ENCODE results near the gene ARFGEF3. TPM values are rescaled to one million over a fixed set of nuclear protein-coding genes. Genes with fewer than 3 reads are reported as not detected.

Gene ARFGEF3
- total RNA-seq, 1 experiment from 2014 or later: 7.8 TPM

GRCh38 chr6:138377844-138378243 lies 216.1 kb downstream of the ARFGEF3 start, which contains the start of gene SMIM28:
Gene SMIM28 (plus strand): TSS chr6:138377905. CDS start chr6:138378073, 168 bp downstream.
- ChIA-PET POLR2A (ENCODE audit: unreplicated experiment) (interaction anchor here (0.6 kb wide), 1 partner anchor 9 kb away, joined by 5 read pairs; no protein-coding TSS in a partner anchor), CTCF (no interaction called here)
- Histone ChIP-seq H2AFZ (ENCODE audit: low read length) (no peak within 1 kb of the TSS), H3K79me2 (ENCODE audit: low read length) (no peaks in the 10 kb centered on the region), H3K9me3 (ENCODE audit: low read length) (no peaks in the 10 kb centered on the region), H3K4me2 (ENCODE audit: low read length) (no peak within 1 kb of the TSS), H4K20me1 (ENCODE audit: low read length) (no peaks in the 10 kb centered on the region), H3K4me1 (ENCODE audit: insufficient read depth, low read length) (no peaks in the 10 kb centered on the region), H3K27ac (ENCODE audit: low read length) (no peak within 1 kb of the TSS), H3K9me2 (replicated peaks; ENCODE audit: low read length) (no peaks in the 10 kb centered on the region), H3K36me3 (ENCODE audit: low read depth, low read length) (no peaks in the 10 kb centered on the region), H3F3A (ENCODE audit: low read length, unreplicated experiment) (no peaks in the 10 kb centered on the region), H3K4me3 (ENCODE audit: low read length) (no peak within 1 kb of the TSS), H3K27me3 (ENCODE audit: low read length) (no peaks in the 10 kb centered on the region), H3K9ac (ENCODE audit: low read length) (no peak within 1 kb of the TSS)
- no peak for TF ChIP-seq EZH2 (IDR thresholded peaks at IDR 0.05; ENCODE audit: low read length, unreplicated experiment)
- no peak for TF ChIP-seq CTCF (conservative IDR thresholded peaks at IDR 0.05; ENCODE audit: low read depth, low read length)
- TF ChIP-seq EZH2phosphoT487 (IDR thresholded peaks at IDR 0.05; ENCODE audit: borderline replicate concordance, low read length): no peak
- DNase-seq (no peak), ATAC-seq (no peak)
- no TSS peak for BruUV-seq (replicated peaks)
- intact Hi-C loops (cut with micrococcal nuclease): no loop called here

DNA sequence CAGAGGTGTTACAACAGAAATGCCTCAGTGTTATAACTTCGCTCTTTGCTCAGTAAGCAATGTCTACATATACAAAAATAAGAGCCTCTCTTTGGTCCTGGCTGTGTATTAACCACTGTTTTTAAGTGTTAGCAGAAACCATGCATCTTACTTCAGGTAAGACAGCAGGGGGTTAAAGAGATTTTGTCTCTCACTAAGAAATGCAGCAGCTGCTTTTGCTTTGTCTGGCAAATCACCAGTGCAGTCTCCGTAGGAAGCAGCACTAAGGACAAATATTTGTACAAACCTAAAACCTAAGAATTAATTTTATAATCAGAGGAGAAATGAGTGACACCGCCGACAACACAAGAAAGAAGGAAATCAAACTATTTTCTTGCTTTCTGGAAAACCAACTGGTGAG lies 216.7 kb downstream of the ARFGEF3 start:
- no peak for DNase-seq
- Histone ChIP-seq H2AFZ (ENCODE audit: low read length) (no peak overlapping the region), H3K9me2 (replicated peaks; ENCODE audit: low read length) (no peaks in the 10 kb centered on the region), H3F3A (ENCODE audit: low read length, unreplicated experiment) (no peaks in the 10 kb centered on the region), H3K36me3 (ENCODE audit: low read depth, low read length) (no peaks in the 10 kb centered on the region), H3K9ac (ENCODE audit: low read length) (no peak overlapping the region), H3K4me2 (ENCODE audit: low read length) (no peak overlapping the region), H3K4me1 (ENCODE audit: insufficient read depth, low read length) (no peaks in the 10 kb centered on the region), H3K27ac (ENCODE audit: low read length) (no peak overlapping the region), H3K79me2 (ENCODE audit: low read length) (no peaks in the 10 kb centered on the region), H3K9me3 (ENCODE audit: low read length) (no peaks in the 10 kb centered on the region), H3K27me3 (ENCODE audit: low read length) (no peaks in the 10 kb centered on the region), H3K4me3 (ENCODE audit: low read length) (no peak overlapping the region), H4K20me1 (ENCODE audit: low read length) (no peaks in the 10 kb centered on the region)
- intact Hi-C loops (cut with micrococcal nuclease): no loop called here
- POLR2A ChIA-PET (ENCODE audit: unreplicated experiment): no interaction called here
- BruUV-seq (replicated peaks): no TSS peak
- TF ChIP-seq EZH2phosphoT487 (IDR thresholded peaks at IDR 0.05; ENCODE audit: borderline replicate concordance, low read length) (no peak), EZH2 (IDR thresholded peaks at IDR 0.05; ENCODE audit: low read length, unreplicated experiment) (no peak)
- CTCF ChIA-PET: no interaction called here
- ATAC-seq: no peak

DNA sequence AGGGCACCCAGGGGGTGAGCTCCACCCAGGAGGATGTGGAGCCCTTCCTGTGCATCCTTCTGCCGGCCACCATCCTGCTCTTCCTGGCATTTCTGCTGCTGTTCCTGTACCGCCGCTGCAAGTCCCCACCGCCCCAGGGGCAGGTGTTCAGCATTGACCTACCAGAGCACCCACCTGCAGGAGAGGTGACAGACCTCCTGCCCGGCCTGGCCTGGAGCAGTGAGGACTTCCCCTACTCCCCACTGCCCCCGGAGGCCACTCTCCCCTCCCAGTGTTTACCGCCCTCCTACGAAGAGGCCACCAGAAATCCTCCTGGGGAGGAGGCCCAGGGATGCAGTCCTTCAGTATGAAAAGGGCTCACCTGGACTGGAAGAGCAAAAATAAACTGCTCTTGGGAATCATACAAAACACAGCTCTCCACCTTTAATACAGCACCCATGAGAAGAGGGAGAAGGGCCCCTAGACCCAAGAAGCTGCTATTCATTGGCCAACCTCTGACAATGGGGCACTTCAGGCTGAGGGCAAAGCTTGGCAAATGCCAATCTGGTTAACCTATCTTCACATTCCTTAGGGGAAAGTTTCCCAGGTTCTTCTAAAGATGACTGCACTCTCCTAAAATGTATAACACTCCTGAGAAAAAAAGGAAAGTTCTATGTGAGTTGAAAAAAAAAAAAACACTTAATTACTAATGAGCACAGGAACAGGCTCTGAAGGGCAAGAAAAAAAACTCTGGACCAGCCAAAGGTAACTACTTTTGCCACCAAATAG lies 220.9 kb downstream of the ARFGEF3 start:
- Histone ChIP-seq H3K79me2 (ENCODE audit: low read length) (no peaks in the 10 kb centered on the region), H3K9ac (ENCODE audit: low read length) (no peak overlapping the region), H3K4me2 (ENCODE audit: low read length) (no peak overlapping the region), H4K20me1 (ENCODE audit: low read length) (no peaks in the 10 kb centered on the region), H3K36me3 (ENCODE audit: low read depth, low read length) (no peaks in the 10 kb centered on the region), H3K4me1 (ENCODE audit: insufficient read depth, low read length) (peaks cover 7% of the 10 kb centered on the region), H3K9me2 (replicated peaks; ENCODE audit: low read length) (no peaks in the 10 kb centered on the region), H3K27me3 (ENCODE audit: low read length) (no peaks in the 10 kb centered on the region), H3F3A (ENCODE audit: low read length, unreplicated experiment) (no peaks in the 10 kb centered on the region), H3K4me3 (ENCODE audit: low read length) (no peak overlapping the region), H3K27ac (ENCODE audit: low read length) (no peak overlapping the region), H3K9me3 (ENCODE audit: low read length) (no peaks in the 10 kb centered on the region), H2AFZ (ENCODE audit: low read length) (no peak overlapping the region)
- BruUV-seq (replicated peaks): no TSS peak
- ChIA-PET POLR2A (ENCODE audit: unreplicated experiment) (no interaction called here), CTCF (no interaction called here)
- intact Hi-C loops (cut with micrococcal nuclease): no loop called here
- ATAC-seq (no peak), DNase-seq (no peak)
- TF ChIP-seq EZH2phosphoT487 (IDR thresholded peaks at IDR 0.05; ENCODE audit: borderline replicate concordance, low read length) (no peak), EZH2 (IDR thresholded peaks at IDR 0.05; ENCODE audit: low read length, unreplicated experiment) (no peak), CTCF (conservative IDR thresholded peaks at IDR 0.05; ENCODE audit: low read depth, low read length) (no peak)
